ENCODE data around the gene FAT3.

Gene FAT3

GRCh38 chr11:92227959-92228935, 3.6 kb downstream of the FAT3 start:
- no peak for DNase-seq

GRCh38 chr11:92236856-92237255, 12.2 kb downstream of the FAT3 start:
- DNase-seq = no peak

DNA sequence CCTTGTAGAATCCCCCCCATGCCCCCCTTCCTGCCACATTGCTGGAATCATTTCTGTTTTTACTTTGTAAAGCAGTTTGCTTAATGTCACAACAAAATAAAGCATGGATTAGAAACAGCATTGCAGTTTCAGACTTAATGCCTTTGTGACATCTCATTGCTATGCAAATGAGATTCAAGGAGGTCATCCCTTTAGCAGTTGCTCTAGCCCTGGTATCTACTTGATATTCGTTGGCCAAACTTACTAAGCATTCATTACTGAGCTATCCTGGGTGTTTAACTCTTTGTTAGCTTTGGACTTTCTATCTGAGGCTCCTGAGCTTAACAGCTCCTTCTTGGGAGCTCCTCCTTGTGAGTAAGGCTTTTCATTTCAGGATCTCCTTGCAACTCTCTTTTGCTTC, 16.3 kb downstream of the FAT3 start:
- DNase-seq = no peak

GRCh38 chr11:92245700-92246271, 21.2 kb downstream of the FAT3 start:
- DNase-seq = no peak

- DNase-seq = no peak
These were observed 22.0 kb downstream of the FAT3 start for GRCh38 chr11:92246630-92247029.

GRCh38 chr11:92249156-92249753, 24.6 kb downstream of the FAT3 start:
- no peak for DNase-seq

GRCh38 chr11:92251980-92252379, 27.4 kb downstream of the FAT3 start:
- peak; percentile 73 for DNase-seq

DNA sequence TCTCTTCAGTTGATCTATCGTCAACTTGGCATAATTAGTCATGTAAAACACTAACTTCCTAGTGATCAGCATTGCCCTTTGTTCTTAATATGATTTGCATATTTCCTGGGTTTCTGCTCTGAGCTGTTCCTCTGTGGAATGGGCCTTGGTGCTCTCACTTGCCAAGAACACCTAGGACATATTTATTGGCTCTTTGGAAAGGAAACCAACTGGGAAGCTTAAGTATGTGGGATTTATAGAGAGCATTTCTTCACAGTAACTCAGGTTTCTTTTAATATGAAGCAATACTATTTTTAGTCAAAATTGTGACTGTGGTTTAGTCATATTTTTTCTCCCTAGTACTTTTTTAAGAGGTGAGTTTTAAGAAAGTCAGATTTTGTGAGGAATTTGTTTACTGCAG, 28.8 kb downstream of the FAT3 start:
- DNase-seq = peak; percentile 28

- peak; percentile 47 for DNase-seq
These were observed 29.3 kb downstream of the FAT3 start for GRCh38 chr11:92253945-92254344.

DNA sequence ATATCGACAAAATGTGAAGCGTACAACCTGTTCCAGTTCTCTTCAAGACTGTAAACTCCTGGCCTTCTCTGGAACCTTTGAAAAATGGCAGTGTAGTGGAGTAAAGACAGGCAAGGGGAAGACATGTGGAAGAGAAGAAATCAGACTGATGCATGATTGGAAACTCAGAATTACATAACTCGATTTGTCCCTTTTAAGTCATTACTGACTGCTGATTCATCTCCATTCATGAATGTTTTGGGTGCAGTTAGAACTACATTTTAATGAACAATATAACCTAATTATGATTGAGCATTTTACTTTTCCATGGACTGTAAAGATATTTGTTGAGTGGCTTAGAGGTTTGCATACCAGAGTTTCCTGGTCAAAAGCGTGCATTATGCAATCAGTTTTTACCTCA, 32.9 kb downstream of the FAT3 start:
- DNase-seq = peak; percentile 26

GRCh38 chr11:92259861-92260260, 35.2 kb downstream of the FAT3 start:
- no peak for DNase-seq

DNA sequence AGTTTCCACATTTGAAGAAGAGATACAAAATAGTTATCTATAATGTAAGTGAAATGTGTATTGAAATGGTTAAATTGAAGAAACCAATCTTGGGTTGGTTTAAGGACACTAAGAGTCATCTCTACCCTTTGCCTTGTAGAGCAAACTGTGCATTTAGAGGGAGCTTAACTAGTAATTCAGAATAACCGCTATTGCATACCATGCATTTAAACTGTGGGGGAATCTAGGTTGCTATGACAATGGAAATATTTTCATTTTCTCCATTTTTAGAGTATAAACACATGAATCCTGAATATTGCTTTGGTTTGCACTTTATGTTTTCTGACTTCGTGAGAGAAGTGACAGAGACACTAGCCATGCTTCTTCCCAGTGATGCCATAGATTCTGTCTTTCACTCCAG, 39.7 kb downstream of the FAT3 start:
- DNase-seq = no peak

GRCh38 chr11:92266806-92267205, 42.2 kb downstream of the FAT3 start:
- DNase-seq = no peak

GRCh38 chr11:92267278-92267677, 42.7 kb downstream of the FAT3 start:
- no peak for DNase-seq

DNA sequence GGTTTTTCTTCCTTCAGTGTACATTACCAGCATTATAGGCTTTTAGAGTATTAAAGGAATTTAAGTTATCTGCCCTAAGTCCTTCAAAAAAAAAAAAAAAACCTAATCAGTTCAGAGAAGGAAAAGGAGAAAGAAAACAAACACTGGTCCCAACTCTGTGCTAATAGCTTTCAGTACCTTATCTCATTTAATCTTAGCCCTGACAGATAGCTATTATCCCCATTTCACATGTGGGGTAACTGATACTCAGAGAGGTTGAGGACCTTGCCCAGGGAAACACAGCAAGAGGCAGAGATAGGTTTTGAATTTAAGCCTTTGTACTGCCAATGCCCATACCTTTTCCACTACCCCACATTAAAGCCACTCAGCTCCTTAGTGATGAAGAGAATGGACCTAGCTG, 43.4 kb downstream of the FAT3 start:
- DNase-seq = no peak

- peak; percentile 29 for DNase-seq
These were observed 43.9 kb downstream of the FAT3 start for GRCh38 chr11:92268546-92268945.

DNA sequence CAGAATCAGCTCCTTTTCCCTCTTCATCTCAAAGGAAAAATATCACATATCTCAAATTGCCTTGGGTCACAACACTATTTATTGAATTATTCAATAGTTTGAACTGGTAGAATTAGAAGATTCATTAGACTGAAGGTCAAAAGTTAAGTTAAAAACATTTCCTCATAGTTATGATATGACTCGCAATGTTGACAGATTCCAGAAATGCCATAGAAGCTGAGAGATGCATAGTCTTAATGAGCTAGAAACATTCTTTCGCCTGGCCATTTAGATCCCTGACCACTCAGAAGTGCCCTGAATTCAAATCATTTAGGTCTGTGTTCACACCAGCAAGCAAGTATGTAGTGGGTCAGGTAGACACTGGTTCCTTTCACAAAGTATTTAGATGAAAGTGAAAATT, 44.4 kb downstream of the FAT3 start:
- DNase-seq = peak; percentile 77

DNA sequence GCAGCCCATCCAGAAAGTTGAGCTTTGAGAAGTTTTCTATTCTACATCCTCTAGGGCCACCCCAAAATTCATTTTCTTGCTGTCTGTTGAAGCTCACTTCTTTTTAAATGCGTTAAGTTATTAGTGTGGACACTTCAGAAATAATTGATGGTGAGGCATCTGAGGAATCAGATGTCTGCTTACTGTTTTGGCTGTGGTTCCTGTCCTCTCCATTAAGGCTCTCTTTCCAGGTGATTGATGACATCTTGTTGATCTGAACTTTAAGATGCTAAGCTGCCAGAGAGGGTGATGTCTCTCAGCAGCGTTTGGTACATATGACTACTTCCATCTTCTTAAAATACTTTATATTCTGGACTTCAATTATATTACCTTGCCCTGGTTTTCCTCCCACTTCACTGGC, 45.2 kb downstream of the FAT3 start:
- DNase-seq = no peak

- DNase-seq = no peak
These were observed 48.0 kb downstream of the FAT3 start for GRCh38 chr11:92272651-92273050.
